GM23338 (cell line): ENCODE data around the gene ANKRD44. TPM values are rescaled to one million over a fixed set of nuclear protein-coding genes. Genes with fewer than 3 reads are reported as not detected.

Experiments
- ATAC-seq: fragments of 200-7000 bp; cut with Tn5 transposase; 3 replicates; pipeline ENCODE4 v1.9.1; 2020
- DNase-seq: peaks from one replicate; pipeline ENCODE4 v3.0.0-alpha.2; 2015; ENCODE audit warnings: low spot score
- H2AFZ ChIP-seq: fragments of 200-600 bp; sonication (generic); 2 replicates; pipeline ENCODE4 v1.8.0; 2016; ENCODE audit warnings: antibody characterized with exemption, mild to moderate bottlenecking, moderate library complexity
- H3F3A ChIP-seq: fragments of 200-600 bp; sonication (generic); replicated peaks from 2 replicates; pipeline ENCODE4 v1.8.0; 2017; ENCODE audit warnings: antibody characterized with exemption, mixed run types, low read depth
- H3K27ac ChIP-seq: fragments of 200-600 bp; sonication (generic); 2 replicates; pipeline ENCODE4 v1.6.1; 2016; ENCODE audit warnings: low read depth
- H3K27me3 ChIP-seq: fragments of 200-600 bp; sonication (generic); 2 replicates; pipeline ENCODE4 v1.8.0; 2016; ENCODE audit warnings: mild to moderate bottlenecking, mixed run types, moderate library complexity; ENCODE audit not compliant: insufficient read depth
- H3K36me3 ChIP-seq: fragments of 200-600 bp; sonication (generic); 2 replicates; pipeline ENCODE4 v1.8.0; 2016; ENCODE audit warnings: mild to moderate bottlenecking; ENCODE audit not compliant: insufficient read depth
- H3K4me1 ChIP-seq: fragments of 200-600 bp; sonication (generic); 2 replicates; pipeline ENCODE4 v1.8.0; 2016; ENCODE audit warnings: mild to moderate bottlenecking, moderate library complexity; ENCODE audit not compliant: insufficient read depth
- H3K4me2 ChIP-seq: fragments of 200-600 bp; sonication (generic); 2 replicates; pipeline ENCODE4 v1.7.1; 2017; ENCODE audit warnings: mixed run types
- H3K4me3 ChIP-seq: fragments of 200-600 bp; sonication (generic); 2 replicates; pipeline ENCODE4 v1.6.1; 2016; ENCODE audit warnings: mixed run types
- H3K79me2 ChIP-seq: fragments of 200-600 bp; sonication (generic); replicated peaks from 2 replicates; pipeline ENCODE4 v1.8.0; 2017; ENCODE audit warnings: mild to moderate bottlenecking; ENCODE audit not compliant: insufficient read depth
- H3K9me2 ChIP-seq: fragments of 200-600 bp; sonication (generic); 2 replicates; pipeline ENCODE4 v1.8.0; 2017; ENCODE audit not compliant: insufficient read depth
- H4K20me1 ChIP-seq: fragments of 200-600 bp; sonication (generic); replicated peaks from 2 replicates; pipeline ENCODE4 v1.8.0; 2017; ENCODE audit warnings: mild to moderate bottlenecking; ENCODE audit not compliant: insufficient read depth
- H3K27ac Mint-ChIP-seq: 2 replicates; pipeline ENCODE4 v1.8.0; 2020; ENCODE audit warnings: inconsistent platforms, mild to moderate bottlenecking, moderate library complexity, mixed read lengths
- H3K27me3 Mint-ChIP-seq: 3 replicates; pipeline ENCODE4 v1.8.0; 2022; ENCODE audit warnings: low read depth, mild to moderate bottlenecking, moderate library complexity, mixed read lengths, inconsistent platforms; ENCODE audit not compliant: insufficient read depth, poor library complexity
- H3K36me3 Mint-ChIP-seq: 3 replicates; pipeline ENCODE4 v1.8.0; 2021; ENCODE audit warnings: low read depth, mild to moderate bottlenecking, inconsistent platforms, moderate library complexity, mixed read lengths
- H3K4me1 Mint-ChIP-seq: 3 replicates; pipeline ENCODE4 v1.8.0; 2020; ENCODE audit warnings: mild to moderate bottlenecking, inconsistent platforms, mixed read lengths
- H3K4me3 Mint-ChIP-seq: 3 replicates; pipeline ENCODE4 v1.8.0; 2021; ENCODE audit warnings: moderate library complexity, mild to moderate bottlenecking, inconsistent platforms, mixed read lengths
- H3K9me3 Mint-ChIP-seq: 3 replicates; pipeline ENCODE4 v1.8.0; 2020; ENCODE audit warnings: moderate library complexity, mild to moderate bottlenecking, inconsistent platforms, mixed read lengths
- CREB1 ChIP-seq: fragments of 250-450 bp; sonication (Bioruptor Pico); IDR thresholded peaks from 2 replicates; pipeline ENCODE4 v1.5.0; 2020; ENCODE audit warnings: low read depth, mild to moderate bottlenecking, moderate library complexity
- ZNF462 ChIP-seq: fragments of 250-450 bp; sonication (Bioruptor Pico); IDR thresholded peaks from 2 replicates; pipeline ENCODE4 v1.5.0; 2020; ENCODE audit warnings: mild to moderate bottlenecking, moderate library complexity
- polyA plus RNA-seq: library from polyadenylated mRNA; unstranded; fragments of >200 nt; fragmentation: Nextera tagmentation; extraction: Ambion mirVana; gene quantifications from 2 replicates; pipeline ENCODE4 v1.2.1, GENCODE V29; 2016
- total RNA-seq: library from RNA; depleted of rRNA; stranded (reverse); fragments of >200 nt; shearing (Covaris generic); gene quantifications from 2 replicates; pipeline ENCODE4 v1.2.3, GENCODE V29; 2014
- TF ChIP-seq, protein P1 (sequence below): IDR thresholded peaks from one replicate; pipeline ENCODE4 v1.6.1; 2018; ENCODE audit warnings: antibody characterized with exemption; ENCODE audit not compliant: unreplicated experiment

The ANKRD44 gene
- total and polyA plus RNA-seq, 2 experiments from 2014 or later, result 0.44 to 0.56 TPM

- TF ChIP-seq, protein P1, sequence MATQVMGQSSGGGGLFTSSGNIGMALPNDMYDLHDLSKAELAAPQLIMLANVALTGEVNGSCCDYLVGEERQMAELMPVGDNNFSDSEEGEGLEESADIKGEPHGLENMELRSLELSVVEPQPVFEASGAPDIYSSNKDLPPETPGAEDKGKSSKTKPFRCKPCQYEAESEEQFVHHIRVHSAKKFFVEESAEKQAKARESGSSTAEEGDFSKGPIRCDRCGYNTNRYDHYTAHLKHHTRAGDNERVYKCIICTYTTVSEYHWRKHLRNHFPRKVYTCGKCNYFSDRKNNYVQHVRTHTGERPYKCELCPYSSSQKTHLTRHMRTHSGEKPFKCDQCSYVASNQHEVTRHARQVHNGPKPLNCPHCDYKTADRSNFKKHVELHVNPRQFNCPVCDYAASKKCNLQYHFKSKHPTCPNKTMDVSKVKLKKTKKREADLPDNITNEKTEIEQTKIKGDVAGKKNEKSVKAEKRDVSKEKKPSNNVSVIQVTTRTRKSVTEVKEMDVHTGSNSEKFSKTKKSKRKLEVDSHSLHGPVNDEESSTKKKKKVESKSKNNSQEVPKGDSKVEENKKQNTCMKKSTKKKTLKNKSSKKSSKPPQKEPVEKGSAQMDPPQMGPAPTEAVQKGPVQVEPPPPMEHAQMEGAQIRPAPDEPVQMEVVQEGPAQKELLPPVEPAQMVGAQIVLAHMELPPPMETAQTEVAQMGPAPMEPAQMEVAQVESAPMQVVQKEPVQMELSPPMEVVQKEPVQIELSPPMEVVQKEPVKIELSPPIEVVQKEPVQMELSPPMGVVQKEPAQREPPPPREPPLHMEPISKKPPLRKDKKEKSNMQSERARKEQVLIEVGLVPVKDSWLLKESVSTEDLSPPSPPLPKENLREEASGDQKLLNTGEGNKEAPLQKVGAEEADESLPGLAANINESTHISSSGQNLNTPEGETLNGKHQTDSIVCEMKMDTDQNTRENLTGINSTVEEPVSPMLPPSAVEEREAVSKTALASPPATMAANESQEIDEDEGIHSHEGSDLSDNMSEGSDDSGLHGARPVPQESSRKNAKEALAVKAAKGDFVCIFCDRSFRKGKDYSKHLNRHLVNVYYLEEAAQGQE, result no peak
- TF ChIP-seq CREB1 (CRISPR knock-in tag), result no peak
These were observed 94.1 kb downstream of the ANKRD44 start (continued) for GRCh38 chr2:197216361-197216979.

DNA sequence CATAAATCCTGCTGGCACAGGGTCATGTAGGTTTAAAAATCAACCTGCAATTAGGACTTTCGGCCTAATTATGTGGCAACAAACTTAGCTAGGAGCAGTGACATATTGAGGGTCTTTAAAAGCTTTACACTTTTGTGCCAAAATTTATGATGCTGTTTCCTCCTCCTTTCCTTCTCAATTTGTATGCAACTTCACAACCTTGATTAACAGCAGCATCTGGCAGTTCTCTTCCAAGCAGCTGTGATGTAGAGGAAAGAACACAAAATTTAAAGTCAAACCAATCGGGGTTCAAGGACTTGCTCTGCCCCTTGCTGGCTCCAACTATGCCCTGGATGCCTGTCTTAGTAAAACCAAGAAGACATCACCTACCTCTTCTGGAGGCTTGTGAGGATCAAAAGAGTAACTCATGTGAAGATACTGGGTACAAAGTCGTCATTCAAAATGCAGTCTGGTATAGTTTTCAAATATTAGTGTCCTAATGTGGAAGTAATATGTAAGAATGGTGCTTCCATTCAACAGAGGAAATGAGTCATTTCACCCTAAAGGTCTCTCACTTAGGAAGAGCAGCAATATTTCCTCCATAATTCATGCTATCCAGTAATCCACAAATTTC is 94.7 kb downstream of the ANKRD44 start:
- H3K36me3 ChIP-seq, result no peaks in the 10 kb centered on the region
- no peaks in the 10 kb centered on the region for H3K27me3 ChIP-seq
- Mint-ChIP-seq H3K4me3 (no peak overlapping the region), H3K4me1 (no peaks in the 10 kb centered on the region), H3K27ac (no peak overlapping the region), H3K9me3 (no peaks in the 10 kb centered on the region), H3K36me3 (no peaks in the 10 kb centered on the region), H3K27me3 (no peaks in the 10 kb centered on the region)
- no peak overlapping the region for H3K4me2 ChIP-seq
- no peaks in the 10 kb centered on the region for H3F3A ChIP-seq
- DNase-seq (no peak), ATAC-seq (no peak)
- no peak overlapping the region for H3K4me3 ChIP-seq
- no peaks in the 10 kb centered on the region for H3K4me1 ChIP-seq
- no peak overlapping the region for H3K27ac ChIP-seq
- no peaks in the 10 kb centered on the region for H3K79me2 ChIP-seq
- no peaks in the 10 kb centered on the region for H3K9me2 ChIP-seq
- TF ChIP-seq ZNF462, result no peak
- no peak overlapping the region for H2AFZ ChIP-seq
- H4K20me1 ChIP-seq, result no peaks in the 10 kb centered on the region
